HK-2 (cell line): Measurements from ENCODE around the gene SSTR3.

Experiments
- DNase-seq: peaks from one replicate; pipeline ENCODE4 v3.0.0-alpha.2; 2018; ENCODE audit not compliant: unreplicated experiment

The SSTR3 gene

GRCh38 chr22:37167981-37168647 is 44.2 kb downstream of the SSTR3 start:
- no peak for DNase-seq

- DNase-seq = no peak
Observed at GRCh38 chr22:37167176-37167980, 44.9 kb downstream of the SSTR3 start.

DNA sequence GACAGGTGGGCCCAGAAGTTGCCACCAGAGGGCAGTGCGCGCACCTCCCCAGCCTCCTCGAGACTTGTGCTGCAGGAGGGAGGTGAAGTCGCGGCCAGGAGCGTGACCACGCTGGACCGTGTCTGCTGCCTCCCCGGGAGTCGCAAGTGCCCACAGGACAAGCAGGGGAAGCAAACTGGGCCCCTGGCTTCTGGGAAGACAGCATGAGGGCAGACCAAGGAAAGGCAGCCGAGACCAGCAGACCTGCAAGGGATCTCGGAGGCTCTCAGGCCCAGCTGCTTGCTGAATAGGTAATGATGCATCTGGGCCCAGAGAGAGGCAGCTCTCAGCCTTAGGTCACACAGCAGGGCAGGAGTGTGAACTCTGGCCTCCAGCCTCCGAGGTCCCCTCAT is 45.6 kb downstream of the SSTR3 start:
- peak; percentile 78 for DNase-seq

DNA sequence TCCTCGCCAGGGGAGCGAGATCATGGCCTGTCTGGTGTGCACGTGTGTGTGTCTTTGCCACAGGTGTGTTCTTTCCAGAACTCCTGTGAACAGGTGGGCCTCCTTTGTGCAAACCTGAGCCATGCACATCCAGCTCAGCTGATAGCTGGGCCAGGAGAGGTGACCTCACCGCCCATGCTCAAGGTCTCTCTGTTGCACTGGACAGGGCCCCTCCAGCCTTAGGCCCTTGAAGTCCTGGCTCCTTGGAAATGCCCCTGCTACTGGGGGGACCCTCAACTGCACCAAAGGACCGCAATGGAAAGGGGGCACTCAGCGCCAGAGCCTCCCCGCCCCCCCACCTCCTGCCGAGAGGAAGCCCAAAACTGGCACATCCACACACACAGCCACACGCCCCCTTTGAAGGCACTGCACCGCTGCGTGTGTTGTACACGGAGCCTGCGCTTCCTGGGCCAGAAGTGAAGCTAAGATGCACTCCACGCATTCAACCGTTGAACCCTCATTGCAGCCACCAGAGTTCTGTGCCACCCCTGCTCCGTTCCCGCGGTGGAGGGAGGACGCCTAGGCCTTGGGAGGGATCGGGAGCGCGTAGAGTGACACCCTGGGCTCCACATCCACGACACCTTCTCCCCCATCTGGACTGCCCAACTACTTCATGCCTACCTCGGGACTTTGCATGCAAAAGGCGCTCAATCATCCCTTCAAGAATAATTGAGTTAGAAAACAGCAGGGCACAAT is 46.2 kb downstream of the SSTR3 start:
- DNase-seq = no peak

GRCh38 chr22:37165066-37165465 is 47.2 kb downstream of the SSTR3 start:
- DNase-seq = no peak

GRCh38 chr22:37164505-37164887 is 47.8 kb downstream of the SSTR3 start:
- DNase-seq = no peak

DNA sequence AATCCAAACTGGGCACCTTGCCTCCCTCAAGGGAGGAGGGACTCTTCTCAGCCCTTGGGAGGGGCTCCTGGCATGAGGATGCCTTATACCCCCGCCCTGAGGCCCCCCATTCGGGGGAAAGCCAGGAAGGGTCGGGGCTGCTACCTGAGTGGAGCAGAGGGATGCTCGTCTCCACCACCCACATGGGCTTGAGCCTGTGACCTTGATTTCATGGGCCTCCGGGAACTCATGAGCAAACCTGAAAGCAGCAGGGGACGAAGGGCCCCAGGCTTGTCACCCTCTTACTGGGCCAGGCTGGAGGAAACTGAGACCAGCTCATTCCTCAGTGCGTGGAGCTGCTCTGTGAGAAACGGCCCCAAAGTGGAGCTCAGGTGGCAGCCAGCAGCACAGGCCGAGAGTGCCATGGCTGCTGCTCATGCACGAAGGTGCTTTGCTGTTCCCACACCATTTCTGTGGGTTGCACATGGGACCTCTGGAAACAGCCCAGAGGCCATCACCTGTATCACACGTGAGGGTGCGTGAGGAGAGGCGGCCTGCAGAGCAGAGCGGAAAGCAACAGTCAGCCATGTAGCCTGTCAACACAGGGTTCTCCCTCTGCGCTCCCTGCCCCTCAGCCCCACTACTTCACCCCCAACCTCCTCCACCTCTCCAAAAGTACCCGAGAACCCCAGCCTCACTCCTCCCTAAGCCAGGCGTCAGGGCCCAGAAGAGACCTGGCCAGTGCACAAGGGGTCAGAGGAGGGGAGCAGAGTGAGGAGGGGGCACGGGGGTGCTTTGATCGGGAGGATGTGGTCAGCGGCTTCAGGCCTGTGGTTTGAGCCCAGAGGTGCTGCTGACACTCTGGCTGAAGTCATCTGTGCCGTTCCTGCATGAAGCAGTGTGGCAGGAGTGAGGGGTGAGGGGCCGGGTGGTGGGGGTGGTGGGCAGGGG is 48.4 kb downstream of the SSTR3 start:
- no peak for DNase-seq

DNA sequence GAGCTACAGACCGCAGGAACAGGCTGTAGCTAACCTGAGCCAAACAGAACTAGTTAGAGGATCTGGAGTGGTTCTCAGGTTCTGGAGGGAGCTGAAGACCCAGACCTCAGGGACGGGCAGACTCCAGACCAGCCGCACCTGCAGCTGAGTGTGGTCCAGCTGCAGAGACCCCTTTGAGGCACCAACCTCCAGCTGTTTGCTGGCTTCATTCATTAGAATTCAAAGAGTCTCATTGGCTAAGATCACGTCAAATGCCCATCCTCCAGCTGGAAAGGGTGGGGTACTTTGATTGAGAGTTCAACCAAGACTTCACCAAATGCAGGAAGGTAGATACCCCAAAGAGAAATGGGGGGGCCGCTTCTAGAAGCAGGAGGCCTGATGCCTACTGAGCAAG is 49.2 kb downstream of the SSTR3 start:
- DNase-seq = no peak

DNA sequence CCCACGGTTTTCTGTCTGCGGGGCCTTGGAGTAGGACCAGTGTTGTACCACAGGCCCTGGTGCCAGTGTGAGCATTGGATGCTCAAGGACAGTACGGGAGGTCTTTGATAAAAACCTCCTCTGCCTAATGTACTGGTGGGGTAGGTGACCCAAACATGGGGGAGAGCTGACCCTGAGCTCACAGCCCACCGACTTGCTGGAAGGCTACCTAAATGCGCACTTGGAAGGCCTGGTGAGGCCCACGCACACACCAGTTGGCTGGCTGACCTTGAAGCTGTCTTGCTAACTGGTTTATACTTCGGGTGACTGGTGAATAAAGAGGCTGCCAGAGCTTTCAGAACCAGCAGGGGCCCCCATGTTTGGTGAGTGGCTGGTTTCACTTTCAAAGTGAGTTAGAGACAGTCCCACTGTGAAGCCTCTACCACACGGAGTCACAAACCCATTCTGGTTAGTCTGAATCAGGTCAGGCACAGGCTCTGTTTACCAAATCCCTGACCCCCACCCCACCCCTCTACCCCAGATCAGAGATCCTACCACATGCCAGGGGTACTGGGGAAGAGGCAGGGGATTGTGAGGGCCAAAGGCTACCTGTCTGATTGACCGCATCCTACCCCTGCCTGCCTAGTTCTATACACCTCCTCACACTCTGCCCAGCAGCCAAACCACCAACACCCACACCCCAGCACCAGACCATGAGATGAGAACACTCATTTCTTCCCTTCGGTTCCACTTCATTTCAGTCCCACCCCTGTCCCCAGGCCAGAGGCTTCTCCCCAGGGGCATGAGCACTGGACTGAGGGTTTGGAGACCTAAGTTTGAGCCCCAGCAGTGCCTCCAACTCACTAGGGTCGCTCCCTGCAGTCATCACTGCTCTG is 49.8 kb downstream of the SSTR3 start:
- no peak for DNase-seq

DNA sequence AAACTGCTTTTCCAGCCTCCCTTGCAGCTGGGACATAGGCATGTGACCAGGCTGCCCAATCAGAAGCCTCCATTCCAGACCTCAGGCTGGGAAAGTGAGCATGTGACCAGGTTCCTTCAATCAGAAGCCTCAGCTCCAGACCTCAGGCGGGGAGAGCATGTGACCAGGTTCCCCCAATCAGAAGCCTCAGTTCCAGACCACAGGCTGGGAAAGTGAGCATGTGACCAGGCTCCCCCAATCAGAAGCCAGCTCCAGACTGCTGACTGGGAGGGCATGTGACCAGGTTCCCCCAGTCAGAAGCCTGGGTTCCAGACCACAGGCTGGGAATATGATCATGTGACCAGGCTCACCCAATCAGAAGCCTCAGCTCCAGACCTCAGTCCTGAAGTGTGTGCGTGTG is 50.8 kb downstream of the SSTR3 start:
- no peak for DNase-seq

- DNase-seq = no peak
Observed at GRCh38 chr22:37160027-37160426, 52.2 kb downstream of the SSTR3 start.

- DNase-seq = no peak
Observed at GRCh38 chr22:37158963-37159290, 53.4 kb downstream of the SSTR3 start.

DNA sequence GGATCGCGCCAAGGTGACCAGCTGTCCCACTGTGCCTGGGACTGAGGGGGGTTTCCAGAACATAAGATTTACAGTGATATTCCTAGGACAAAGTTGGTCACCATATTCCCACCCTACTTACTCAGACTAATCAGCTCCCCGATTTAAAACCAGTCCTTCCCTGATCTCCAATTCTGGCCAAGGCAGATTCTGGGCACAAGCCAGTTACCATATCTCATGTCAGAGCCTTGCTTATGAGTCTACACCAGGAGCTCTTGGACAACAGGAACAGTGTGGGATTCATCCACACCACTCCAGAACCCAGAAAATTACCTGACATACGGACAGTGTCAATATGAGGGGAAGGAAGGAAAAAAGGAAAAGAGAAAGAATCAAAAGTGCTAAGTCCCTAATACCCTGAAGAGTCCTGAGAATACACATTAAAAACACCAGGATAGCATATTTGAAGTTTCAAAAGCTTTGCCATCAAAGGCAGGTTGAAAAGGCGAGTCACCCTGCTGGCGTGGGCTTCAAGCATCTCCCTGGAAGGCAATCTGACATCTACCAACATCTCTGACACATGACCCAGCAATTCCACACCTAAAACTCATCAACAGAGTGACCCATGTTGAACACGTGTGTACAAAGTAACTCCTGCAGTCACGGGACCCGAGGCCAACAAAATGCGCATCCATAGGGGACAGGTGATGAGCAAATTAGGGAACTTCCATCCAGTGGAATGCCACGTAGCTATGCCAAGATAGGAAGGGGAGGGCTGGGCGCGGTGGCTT is 54.6 kb downstream of the SSTR3 start:
- no peak for DNase-seq

- no peak for DNase-seq
Observed at GRCh38 chr22:37156686-37157435, 55.4 kb downstream of the SSTR3 start.

GRCh38 chr22:37155971-37156370 is 56.3 kb downstream of the SSTR3 start:
- no peak for DNase-seq

- DNase-seq = no peak
Observed at GRCh38 chr22:37154925-37155712, 57.2 kb downstream of the SSTR3 start.
